Endothelial cell (in vitro differentiated cells): ENCODE results near the gene SH3BGRL2. TPM values are rescaled to one million over a fixed set of nuclear protein-coding genes. Genes with fewer than 3 reads are reported as not detected.
"Not testable (repeated sequence)": the region's sequence is repeated elsewhere in the genome, so short reads cannot be mapped to it uniquely, and the experiment has no call there.

Experiments
- DNase-seq: peaks from one replicate; pipeline ENCODE4 v3.0.0; 2021; ENCODE audit warnings: low spot score
- H3K27ac Mint-ChIP-seq: one replicate; pipeline ENCODE4 v1.8.0; 2021; ENCODE audit warnings: mixed read lengths, inconsistent platforms; ENCODE audit not compliant: unreplicated experiment
- H3K27me3 Mint-ChIP-seq: one replicate; pipeline ENCODE4 v1.8.0; 2021; ENCODE audit warnings: mild to moderate bottlenecking, moderate library complexity, mixed read lengths, inconsistent platforms; ENCODE audit not compliant: unreplicated experiment
- H3K36me3 Mint-ChIP-seq: one replicate; pipeline ENCODE4 v1.8.0; 2021; ENCODE audit warnings: mild to moderate bottlenecking, low read depth, mixed read lengths, inconsistent platforms; ENCODE audit not compliant: unreplicated experiment
- H3K4me1 Mint-ChIP-seq: one replicate; pipeline ENCODE4 v1.8.0; 2021; ENCODE audit warnings: mild to moderate bottlenecking, mixed read lengths, inconsistent platforms; ENCODE audit not compliant: unreplicated experiment
- H3K4me3 Mint-ChIP-seq: one replicate; pipeline ENCODE4 v1.8.0; 2021; ENCODE audit warnings: mild to moderate bottlenecking, mixed read lengths, inconsistent platforms; ENCODE audit not compliant: unreplicated experiment
- H3K9me3 Mint-ChIP-seq: one replicate; pipeline ENCODE4 v1.8.0; 2021; ENCODE audit warnings: mixed read lengths, inconsistent platforms; ENCODE audit not compliant: unreplicated experiment
- total RNA-seq: library from RNA; stranded (reverse); fragmentation: NEBNext Ultra II Directional; extraction: Animal tissue kit (Norgen Biotek cat#: 25700); gene quantifications from one replicate; pipeline ENCODE4 v1.2.1, GENCODE V29; 2021; ENCODE audit not compliant: unreplicated experiment
- TF ChIP-seq, protein P1 (sequence below): fragments of 200-600 bp; sonication (generic); IDR thresholded peaks from one replicate; pipeline ENCODE4 v1.5.0; 2021; ENCODE audit warnings: antibody characterized with exemption; ENCODE audit not compliant: unreplicated experiment

Gene SH3BGRL2
- total RNA-seq, 1 donor from 2014 or later, result 7.0 TPM

DNA sequence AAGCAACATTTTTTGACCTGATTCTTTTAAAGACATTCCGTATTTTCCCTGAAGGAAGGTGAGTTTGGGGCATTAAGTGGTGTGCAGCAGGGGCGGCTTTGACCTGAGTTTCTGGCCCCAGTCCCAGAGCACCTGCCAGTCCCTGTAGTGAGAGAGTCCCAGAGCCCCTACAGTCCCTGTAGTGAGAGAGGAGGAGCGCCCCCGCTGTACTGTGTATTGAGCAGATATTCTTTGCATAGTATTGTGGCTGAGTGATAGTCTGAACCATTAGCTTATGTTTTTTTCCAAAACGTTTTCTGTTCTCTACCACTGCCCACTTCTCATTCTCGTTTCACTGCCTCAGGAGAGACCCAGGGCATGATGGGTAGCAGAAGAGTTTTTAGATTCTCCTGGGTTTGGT, 17.2 kb upstream of the SH3BGRL2 start:
- Mint-ChIP-seq H3K9me3 (no peaks in the 10 kb centered on the region), H3K27ac (no peak overlapping the region), H3K4me3 (no peak overlapping the region), H3K4me1 (peaks cover 7% of the 10 kb centered on the region), H3K36me3 (no peaks in the 10 kb centered on the region), H3K27me3 (no peaks in the 10 kb centered on the region)
- no peak for DNase-seq
- TF ChIP-seq, protein P1, sequence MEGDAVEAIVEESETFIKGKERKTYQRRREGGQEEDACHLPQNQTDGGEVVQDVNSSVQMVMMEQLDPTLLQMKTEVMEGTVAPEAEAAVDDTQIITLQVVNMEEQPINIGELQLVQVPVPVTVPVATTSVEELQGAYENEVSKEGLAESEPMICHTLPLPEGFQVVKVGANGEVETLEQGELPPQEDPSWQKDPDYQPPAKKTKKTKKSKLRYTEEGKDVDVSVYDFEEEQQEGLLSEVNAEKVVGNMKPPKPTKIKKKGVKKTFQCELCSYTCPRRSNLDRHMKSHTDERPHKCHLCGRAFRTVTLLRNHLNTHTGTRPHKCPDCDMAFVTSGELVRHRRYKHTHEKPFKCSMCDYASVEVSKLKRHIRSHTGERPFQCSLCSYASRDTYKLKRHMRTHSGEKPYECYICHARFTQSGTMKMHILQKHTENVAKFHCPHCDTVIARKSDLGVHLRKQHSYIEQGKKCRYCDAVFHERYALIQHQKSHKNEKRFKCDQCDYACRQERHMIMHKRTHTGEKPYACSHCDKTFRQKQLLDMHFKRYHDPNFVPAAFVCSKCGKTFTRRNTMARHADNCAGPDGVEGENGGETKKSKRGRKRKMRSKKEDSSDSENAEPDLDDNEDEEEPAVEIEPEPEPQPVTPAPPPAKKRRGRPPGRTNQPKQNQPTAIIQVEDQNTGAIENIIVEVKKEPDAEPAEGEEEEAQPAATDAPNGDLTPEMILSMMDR, result no peak

DNA sequence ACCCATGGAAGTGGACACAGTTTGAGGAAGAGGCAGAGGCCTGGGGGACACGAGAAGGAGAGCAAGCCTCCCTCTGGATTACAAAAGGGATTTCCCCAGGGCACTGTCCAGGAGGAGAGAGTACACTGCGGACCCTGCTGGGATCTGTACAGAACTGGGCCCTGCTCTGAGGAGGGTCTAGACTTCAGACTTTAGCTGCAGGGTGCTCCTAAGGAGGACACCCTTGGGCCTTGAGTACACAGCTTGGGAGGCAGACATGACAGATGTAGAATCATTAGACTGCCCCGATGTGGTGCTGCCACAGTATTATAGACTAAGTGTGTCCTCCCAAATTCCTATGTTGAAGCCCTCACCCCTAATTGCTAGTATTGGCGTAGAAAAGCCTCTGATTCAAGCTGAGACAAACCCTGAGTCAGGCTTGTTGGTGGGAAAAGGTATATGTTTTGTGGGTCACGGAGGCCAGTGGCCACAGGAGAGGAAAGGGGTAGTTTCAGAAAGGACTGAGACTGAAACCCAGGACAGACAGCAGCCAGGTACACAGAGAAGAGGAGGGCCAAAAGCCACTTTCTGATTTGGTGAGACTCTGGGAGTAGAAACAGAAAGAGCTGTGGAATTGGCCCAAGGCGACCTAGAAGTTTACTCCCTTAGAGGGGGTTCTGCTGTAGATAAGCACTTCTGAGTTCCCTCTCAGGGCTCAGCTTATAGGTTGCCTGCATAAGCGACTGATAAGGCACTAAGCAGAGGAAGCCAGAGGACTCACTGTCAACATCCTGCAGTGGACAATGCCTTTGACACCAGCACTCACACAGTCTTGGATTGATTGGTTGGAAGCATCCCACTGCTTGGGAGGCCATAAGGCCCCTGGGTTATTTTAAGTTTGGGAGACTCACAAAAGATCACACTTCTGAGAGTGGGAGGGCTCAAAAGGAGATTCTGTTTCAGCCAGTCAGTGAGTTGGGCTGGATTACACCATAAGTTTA, 16.5 kb upstream of the SH3BGRL2 start:
- no peak for DNase-seq
- no peaks in the 10 kb centered on the region for H3K27me3 Mint-ChIP-seq
- TF ChIP-seq, protein P1, result no peak
- no peak overlapping the region for H3K4me3 Mint-ChIP-seq
- peaks cover 7% of the 10 kb centered on the region for H3K4me1 Mint-ChIP-seq
- no peaks in the 10 kb centered on the region for H3K36me3 Mint-ChIP-seq
- no peaks in the 10 kb centered on the region for H3K9me3 Mint-ChIP-seq
- peak overlapping the region; percentile 75 for H3K27ac Mint-ChIP-seq

DNA sequence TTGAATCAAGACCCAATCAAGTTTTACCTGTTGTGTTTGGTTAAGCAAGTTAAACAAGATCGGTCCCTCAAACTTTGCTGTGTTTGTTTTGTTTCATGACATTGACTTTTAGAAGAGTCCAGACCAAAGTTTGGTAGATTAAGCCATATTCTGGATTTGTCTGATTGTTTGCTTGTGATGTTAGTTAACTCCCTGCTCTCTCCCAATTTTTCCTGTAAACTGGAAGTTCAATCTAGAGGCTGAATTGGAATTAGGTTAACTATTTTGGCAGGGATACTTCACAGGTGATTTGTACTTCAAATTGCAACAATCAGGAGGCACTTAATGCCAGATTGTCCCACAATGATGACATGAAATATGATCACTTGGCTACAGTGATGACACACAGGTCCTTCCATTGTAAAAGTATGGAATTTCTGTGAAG, 13.6 kb upstream of the SH3BGRL2 start:
- DNase-seq, result no peak
- Mint-ChIP-seq H3K4me3 (no peak overlapping the region), H3K4me1 (peaks cover 7% of the 10 kb centered on the region), H3K27me3 (peaks cover 1% of the 10 kb centered on the region), H3K36me3 (no peaks in the 10 kb centered on the region), H3K9me3 (no peaks in the 10 kb centered on the region), H3K27ac (no peak overlapping the region)
- TF ChIP-seq, protein P1, result no peak

DNA sequence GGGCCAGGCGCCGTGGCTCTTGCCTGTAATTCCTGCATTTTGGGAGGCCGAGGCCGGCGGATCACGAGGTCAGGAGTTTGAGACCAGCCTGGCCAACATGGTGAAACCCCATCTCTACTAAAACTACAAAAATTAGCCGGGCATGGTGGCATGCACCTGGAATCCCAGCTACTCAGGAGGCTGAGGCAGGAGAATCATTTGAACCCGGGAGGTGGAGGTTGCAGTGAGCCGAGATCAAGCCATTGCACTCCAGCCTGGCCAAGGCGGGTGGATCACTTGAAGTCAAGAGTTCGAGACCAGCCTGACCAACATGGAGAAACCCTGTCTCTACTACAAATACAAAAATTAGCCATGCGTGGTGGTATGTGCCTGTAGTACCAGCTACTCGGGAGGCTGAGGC, 12.7 kb upstream of the SH3BGRL2 start:
- DNase-seq, H3K9me3 Mint-ChIP-seq, H3K36me3 Mint-ChIP-seq, H3K4me1 Mint-ChIP-seq, H3K27ac Mint-ChIP-seq, H3K27me3 Mint-ChIP-seq, H3K4me3 Mint-ChIP-seq: not testable (repeated sequence)

DNA sequence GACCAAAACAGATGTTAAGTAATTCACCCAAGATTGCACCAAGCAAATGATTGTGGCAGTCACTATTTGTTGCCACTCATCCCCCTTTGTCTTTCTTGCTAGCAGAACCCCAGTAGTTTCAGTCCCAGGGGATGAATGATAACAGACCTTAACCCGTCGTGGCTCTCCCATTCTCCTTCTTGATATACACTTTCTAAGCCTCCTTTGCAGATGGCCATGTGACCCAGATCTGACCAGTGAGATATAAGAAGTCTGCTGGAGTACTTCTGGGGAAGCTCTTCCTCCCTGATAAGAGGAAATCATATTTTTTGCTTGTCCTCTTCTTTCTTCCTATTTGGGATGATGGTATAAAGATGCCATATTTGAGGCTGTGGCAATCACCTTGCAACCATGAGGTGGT, 9.6 kb upstream of the SH3BGRL2 start:
- Mint-ChIP-seq H3K9me3 (no peaks in the 10 kb centered on the region), H3K27ac (no peak overlapping the region), H3K4me1 (no peaks in the 10 kb centered on the region), H3K36me3 (no peaks in the 10 kb centered on the region), H3K27me3 (peaks cover 1% of the 10 kb centered on the region), H3K4me3 (no peak overlapping the region)
- DNase-seq, result no peak
- TF ChIP-seq, protein P1, result no peak
